ENCODE results near the gene ASIC4. TPM values are rescaled to one million over a fixed set of nuclear protein-coding genes. Genes with fewer than 3 reads are reported as not detected.

Gene ASIC4
- total and polyA plus RNA-seq, 2 of the 13 experiments (the other 11 are each of a cell fraction or from before 2014, with no cell fraction given), result 0.03 TPM; not detected in 1

DNA sequence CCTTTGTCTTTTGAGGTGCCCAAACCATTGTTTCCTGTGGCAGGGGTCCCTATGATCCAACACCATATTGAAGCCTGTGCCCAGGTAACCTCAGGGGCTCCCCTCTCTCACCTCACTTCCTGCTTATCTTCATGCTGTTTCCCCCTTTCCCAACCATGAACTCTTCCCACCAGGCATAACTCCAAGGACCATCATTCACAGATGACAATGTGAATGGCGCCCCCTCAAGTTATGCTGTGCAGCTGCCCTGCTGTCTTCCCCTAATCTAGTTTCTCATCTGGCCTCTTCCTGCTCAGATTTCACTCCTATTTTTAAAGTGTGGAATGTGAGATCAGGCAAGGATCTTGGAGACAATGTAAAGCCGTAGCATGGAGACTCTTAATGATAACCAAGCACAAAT, 14.1 kb upstream of the ASIC4 start (continued):
- TF ChIP-seq ARID2 (CRISPR knock-in tag; IDR thresholded peaks at IDR 0.05; ENCODE audit: borderline replicate concordance) (no peak), ZNF775 (CRISPR knock-in tag; IDR thresholded peaks at IDR 0.05; ENCODE audit: borderline replicate concordance) (no peak), ZNF256 (CRISPR knock-in tag; conservative IDR thresholded peaks at IDR 0.05) (no peak), RAD21 (CRISPR knock-in tag; IDR thresholded peaks at IDR 0.05) (no peak), STAG1 (CRISPR knock-in tag; IDR thresholded peaks at IDR 0.05) (peak; percentile 21; the same call in 1 of the 2 replicates), ZNF143 (CRISPR knock-in tag; IDR thresholded peaks at IDR 0.05) (0 out of 2 replicates have a peak, but pooled peaks have one; percentile 26), PAWR (CRISPR knock-in tag; IDR thresholded peaks at IDR 0.05; ENCODE audit: borderline replicate concordance) (no peak), AKAP8 (CRISPR knock-in tag; IDR thresholded peaks at IDR 0.05) (no peak), ZSCAN22 (CRISPR knock-in tag; IDR thresholded peaks at IDR 0.05) (no peak)
- TF ChIP-seq, protein P1, sequence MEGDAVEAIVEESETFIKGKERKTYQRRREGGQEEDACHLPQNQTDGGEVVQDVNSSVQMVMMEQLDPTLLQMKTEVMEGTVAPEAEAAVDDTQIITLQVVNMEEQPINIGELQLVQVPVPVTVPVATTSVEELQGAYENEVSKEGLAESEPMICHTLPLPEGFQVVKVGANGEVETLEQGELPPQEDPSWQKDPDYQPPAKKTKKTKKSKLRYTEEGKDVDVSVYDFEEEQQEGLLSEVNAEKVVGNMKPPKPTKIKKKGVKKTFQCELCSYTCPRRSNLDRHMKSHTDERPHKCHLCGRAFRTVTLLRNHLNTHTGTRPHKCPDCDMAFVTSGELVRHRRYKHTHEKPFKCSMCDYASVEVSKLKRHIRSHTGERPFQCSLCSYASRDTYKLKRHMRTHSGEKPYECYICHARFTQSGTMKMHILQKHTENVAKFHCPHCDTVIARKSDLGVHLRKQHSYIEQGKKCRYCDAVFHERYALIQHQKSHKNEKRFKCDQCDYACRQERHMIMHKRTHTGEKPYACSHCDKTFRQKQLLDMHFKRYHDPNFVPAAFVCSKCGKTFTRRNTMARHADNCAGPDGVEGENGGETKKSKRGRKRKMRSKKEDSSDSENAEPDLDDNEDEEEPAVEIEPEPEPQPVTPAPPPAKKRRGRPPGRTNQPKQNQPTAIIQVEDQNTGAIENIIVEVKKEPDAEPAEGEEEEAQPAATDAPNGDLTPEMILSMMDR (CRISPR knock-in tag; IDR thresholded peaks at IDR 0.05), result peak; percentile 61
- TF ChIP-seq, protein P2, sequence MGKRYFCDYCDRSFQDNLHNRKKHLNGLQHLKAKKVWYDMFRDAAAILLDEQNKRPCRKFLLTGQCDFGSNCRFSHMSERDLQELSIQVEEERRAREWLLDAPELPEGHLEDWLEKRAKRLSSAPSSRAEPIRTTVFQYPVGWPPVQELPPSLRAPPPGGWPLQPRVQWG (CRISPR knock-in tag; IDR thresholded peaks at IDR 0.05; ENCODE audit: borderline replicate concordance, low read depth), result no peak
- TF ChIP-seq, protein P3, sequence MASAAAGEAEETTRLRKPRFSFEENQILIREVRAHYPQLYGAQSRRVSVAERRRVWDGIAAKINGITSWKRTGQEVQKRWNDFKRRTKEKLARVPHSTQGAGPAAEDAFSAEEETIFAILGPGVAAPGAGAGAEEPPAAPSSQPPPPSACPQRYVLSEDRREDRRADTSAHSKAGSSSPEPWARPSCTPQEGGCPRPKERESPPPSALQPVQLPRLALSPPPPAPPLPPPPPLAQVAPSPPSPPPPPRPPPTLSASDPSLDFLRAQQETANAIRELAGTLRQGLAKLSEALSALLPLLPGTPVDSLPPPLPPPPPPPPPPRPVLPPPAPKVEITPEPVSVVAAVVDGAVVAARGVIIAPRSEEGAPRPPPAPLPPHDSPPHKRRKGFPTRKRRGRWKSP (CRISPR knock-in tag; IDR thresholded peaks at IDR 0.05), result no peak
- TF ChIP-seq, protein P4, sequence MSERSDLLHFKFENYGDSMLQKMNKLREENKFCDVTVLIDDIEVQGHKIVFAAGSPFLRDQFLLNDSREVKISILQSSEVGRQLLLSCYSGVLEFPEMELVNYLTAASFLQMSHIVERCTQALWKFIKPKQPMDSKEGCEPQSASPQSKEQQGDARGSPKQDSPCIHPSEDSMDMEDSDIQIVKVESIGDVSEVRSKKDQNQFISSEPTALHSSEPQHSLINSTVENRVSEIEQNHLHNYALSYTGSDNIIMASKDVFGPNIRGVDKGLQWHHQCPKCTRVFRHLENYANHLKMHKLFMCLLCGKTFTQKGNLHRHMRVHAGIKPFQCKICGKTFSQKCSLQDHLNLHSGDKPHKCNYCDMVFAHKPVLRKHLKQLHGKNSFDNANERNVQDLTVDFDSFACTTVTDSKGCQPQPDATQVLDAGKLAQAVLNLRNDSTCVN (CRISPR knock-in tag; IDR thresholded peaks at IDR 0.05; ENCODE audit: borderline replicate concordance), result 0 out of 2 replicates have a peak, but pooled peaks have one; percentile 20
- TF ChIP-seq, protein P5, sequence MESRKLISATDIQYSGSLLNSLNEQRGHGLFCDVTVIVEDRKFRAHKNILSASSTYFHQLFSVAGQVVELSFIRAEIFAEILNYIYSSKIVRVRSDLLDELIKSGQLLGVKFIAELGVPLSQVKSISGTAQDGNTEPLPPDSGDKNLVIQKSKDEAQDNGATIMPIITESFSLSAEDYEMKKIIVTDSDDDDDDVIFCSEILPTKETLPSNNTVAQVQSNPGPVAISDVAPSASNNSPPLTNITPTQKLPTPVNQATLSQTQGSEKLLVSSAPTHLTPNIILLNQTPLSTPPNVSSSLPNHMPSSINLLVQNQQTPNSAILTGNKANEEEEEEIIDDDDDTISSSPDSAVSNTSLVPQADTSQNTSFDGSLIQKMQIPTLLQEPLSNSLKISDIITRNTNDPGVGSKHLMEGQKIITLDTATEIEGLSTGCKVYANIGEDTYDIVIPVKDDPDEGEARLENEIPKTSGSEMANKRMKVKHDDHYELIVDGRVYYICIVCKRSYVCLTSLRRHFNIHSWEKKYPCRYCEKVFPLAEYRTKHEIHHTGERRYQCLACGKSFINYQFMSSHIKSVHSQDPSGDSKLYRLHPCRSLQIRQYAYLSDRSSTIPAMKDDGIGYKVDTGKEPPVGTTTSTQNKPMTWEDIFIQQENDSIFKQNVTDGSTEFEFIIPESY (CRISPR knock-in tag; IDR thresholded peaks at IDR 0.05), result no peak
- TF ChIP-seq, protein P6, sequence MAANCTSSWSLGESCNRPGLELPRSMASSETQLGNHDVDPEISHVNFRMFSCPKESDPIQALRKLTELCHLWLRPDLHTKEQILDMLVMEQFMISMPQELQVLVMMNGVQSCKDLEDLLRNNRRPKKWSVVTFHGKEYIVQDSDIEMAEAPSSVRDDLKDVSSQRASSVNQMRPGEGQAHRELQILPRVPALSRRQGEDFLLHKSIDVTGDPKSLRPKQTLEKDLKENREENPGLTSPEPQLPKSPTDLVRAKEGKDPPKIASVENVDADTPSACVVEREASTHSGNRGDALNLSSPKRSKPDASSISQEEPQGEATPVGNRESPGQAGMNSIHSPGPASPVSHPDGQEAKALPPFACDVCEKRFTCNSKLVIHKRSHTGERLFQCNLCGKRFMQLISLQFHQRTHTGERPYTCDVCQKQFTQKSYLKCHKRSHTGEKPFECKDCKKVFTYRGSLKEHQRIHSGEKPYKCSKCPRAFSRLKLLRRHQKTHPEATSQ (CRISPR knock-in tag; IDR thresholded peaks at IDR 0.05; ENCODE audit: borderline replicate concordance), result no peak

All from HepG2 (cell line).